Colonic mucosa (tissue), 4 donors: Measurements from ENCODE around the gene MIPEP. TPM values are rescaled to one million over a fixed set of nuclear protein-coding genes. Genes with fewer than 3 reads are reported as not detected.
A peak's percentile ranks its signal among the peaks of the same experiment; 100 is the strongest.

Experiments
- DNase-seq: peaks from one replicate; pipeline ENCODE4 v3.0.0-alpha.2; 2020
- H3K27ac ChIP-seq: fragments of 200-600 bp; one replicate; pipeline ENCODE4 v1.8.0; 2021
- H3K27me3 ChIP-seq: fragments of 200-600 bp; one replicate; pipeline ENCODE4 v1.8.0; 2021
- H3K36me3 ChIP-seq: fragments of 200-600 bp; one replicate; pipeline ENCODE4 v1.8.0; 2021
- H3K4me1 ChIP-seq: fragments of 200-600 bp; one replicate; pipeline ENCODE4 v1.8.0; 2021; ENCODE audit warnings: mild to moderate bottlenecking
- H3K4me3 ChIP-seq: fragments of 200-600 bp; one replicate; pipeline ENCODE4 v1.8.0; 2021
- H3K9ac ChIP-seq, 2 donors: one replicate each; pipeline ENCODE4 v1.7.0; 2013; ENCODE audit warnings: control low read depth in 2 of 2, low read depth in 2 of 2, low read length in 2 of 2
- H3K9me3 ChIP-seq: fragments of 200-600 bp; one replicate; pipeline ENCODE4 v1.8.0; 2021
- intact Hi-C: fragments of 100-400 bp; cut with DNase I; formaldehyde crosslinking; loops from one replicate; pipeline ENCODE4 v1.14.1; 2022
- total RNA-seq, 2 donors: library from RNA; stranded (reverse); fragmentation: NEBNext Ultra II Directional in 1 of 2; extraction: Animal tissue kit (Norgen Biotek cat#: 25700) in 1 of 2; gene quantifications; one replicate each; pipeline ENCODE4 v1.2.1, GENCODE V29; 2021
- TF ChIP-seq, protein P1 (sequence below): fragments of 200-600 bp; IDR thresholded peaks from one replicate; pipeline ENCODE4 v1.8.0; 2022; ENCODE audit warnings: antibody characterized with exemption, mild to moderate bottlenecking
- donor health status: healthy.
- donor health status: DM: no; HTN: no; CAD: no.
- donor health status: DM: no; HTN: no; CAD: no.

The MIPEP gene
- total RNA-seq, 2 donors from 2014 or later: 25.9 to 33.0 TPM

DNA sequence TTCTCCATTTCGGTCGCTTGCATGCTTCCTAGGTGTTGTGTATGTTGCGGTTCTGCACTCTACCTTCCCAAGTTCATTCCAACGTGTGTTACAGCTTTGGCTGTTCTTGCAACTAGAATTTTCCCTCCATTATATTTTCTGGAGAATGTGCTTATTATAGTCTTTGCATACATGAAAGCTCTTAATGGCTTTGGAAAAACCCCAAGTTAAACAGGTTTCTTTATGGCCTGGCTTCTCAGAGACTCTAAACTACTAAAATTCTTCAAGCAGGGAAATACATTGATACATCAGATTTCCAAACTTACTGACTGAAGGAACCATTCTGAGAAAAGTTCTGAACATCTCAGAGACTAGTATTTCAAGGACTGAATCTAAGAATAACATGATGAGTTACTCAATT lies 11.9 kb downstream of the MIPEP start:
- Histone ChIP-seq H3K4me3 (no peak overlapping the region), H3K4me1 (no peaks in the 10 kb centered on the region), H3K27me3 (no peaks in the 10 kb centered on the region), H3K36me3 (no peaks in the 10 kb centered on the region), H3K9ac (no peak overlapping the region), H3K27ac (no peak overlapping the region), H3K9me3 (no peaks in the 10 kb centered on the region)
- intact Hi-C loops: no loop called here
- TF ChIP-seq, protein P1, sequence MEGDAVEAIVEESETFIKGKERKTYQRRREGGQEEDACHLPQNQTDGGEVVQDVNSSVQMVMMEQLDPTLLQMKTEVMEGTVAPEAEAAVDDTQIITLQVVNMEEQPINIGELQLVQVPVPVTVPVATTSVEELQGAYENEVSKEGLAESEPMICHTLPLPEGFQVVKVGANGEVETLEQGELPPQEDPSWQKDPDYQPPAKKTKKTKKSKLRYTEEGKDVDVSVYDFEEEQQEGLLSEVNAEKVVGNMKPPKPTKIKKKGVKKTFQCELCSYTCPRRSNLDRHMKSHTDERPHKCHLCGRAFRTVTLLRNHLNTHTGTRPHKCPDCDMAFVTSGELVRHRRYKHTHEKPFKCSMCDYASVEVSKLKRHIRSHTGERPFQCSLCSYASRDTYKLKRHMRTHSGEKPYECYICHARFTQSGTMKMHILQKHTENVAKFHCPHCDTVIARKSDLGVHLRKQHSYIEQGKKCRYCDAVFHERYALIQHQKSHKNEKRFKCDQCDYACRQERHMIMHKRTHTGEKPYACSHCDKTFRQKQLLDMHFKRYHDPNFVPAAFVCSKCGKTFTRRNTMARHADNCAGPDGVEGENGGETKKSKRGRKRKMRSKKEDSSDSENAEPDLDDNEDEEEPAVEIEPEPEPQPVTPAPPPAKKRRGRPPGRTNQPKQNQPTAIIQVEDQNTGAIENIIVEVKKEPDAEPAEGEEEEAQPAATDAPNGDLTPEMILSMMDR: no peak
- no peak for DNase-seq

DNA sequence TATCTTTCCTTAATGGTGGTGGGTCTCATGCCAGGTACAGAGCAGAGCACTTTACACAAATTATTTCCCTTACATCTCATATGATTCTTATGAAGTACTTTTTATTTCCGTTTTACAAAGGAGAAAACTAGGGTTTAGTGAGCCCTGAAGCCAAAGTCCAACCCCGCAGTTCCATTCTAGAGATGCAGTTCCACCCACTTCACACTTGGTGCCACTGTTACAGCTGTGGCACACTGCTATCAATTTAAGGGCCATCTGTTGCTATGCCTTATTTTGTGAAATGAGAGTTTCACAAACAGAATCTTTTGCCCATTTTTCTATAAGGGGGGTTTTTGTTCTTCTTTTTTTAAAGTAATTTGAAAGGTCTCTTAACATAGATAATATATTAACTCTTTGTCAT lies 12.9 kb downstream of the MIPEP start:
- TF ChIP-seq, protein P1: peak; percentile 25
- no peak overlapping the region for H3K4me3 ChIP-seq
- no peaks in the 10 kb centered on the region for H3K4me1 ChIP-seq
- H3K27ac ChIP-seq: no peak overlapping the region
- no peaks in the 10 kb centered on the region for H3K27me3 ChIP-seq
- intact Hi-C loops: no loop called here
- no peak overlapping the region for H3K9ac ChIP-seq
- no peaks in the 10 kb centered on the region for H3K36me3 ChIP-seq
- H3K9me3 ChIP-seq: no peaks in the 10 kb centered on the region
- DNase-seq: no peak

- no peaks in the 10 kb centered on the region for H3K27me3 ChIP-seq
- no peak overlapping the region for H3K27ac ChIP-seq
- H3K4me1 ChIP-seq: no peaks in the 10 kb centered on the region
- H3K9ac ChIP-seq: no peak overlapping the region
- no peaks in the 10 kb centered on the region for H3K9me3 ChIP-seq
- no peaks in the 10 kb centered on the region for H3K36me3 ChIP-seq
- no peak for DNase-seq
- intact Hi-C loops: loop anchor here (2.0 kb wide), 1 partner anchor 405 kb away; no protein-coding TSS in a partner anchor
- no peak overlapping the region for H3K4me3 ChIP-seq
- TF ChIP-seq, protein P1: peak; percentile 45
Observed at GRCh38 chr13:23871616-23872220, 17.5 kb downstream of the MIPEP start.

GRCh38 chr13:23870356-23871140 lies 18.7 kb downstream of the MIPEP start:
- Histone ChIP-seq H3K36me3 (no peaks in the 10 kb centered on the region), H3K9me3 (no peaks in the 10 kb centered on the region), H3K4me3 (no peak overlapping the region), H3K4me1 (no peaks in the 10 kb centered on the region), H3K27me3 (no peaks in the 10 kb centered on the region), H3K9ac (no peak overlapping the region), H3K27ac (no peak overlapping the region)
- intact Hi-C loops: loop anchor here (2.0 kb wide), 1 partner anchor 404 kb away; no protein-coding TSS in a partner anchor
- no peak for DNase-seq
- TF ChIP-seq, protein P1: no peak

DNA sequence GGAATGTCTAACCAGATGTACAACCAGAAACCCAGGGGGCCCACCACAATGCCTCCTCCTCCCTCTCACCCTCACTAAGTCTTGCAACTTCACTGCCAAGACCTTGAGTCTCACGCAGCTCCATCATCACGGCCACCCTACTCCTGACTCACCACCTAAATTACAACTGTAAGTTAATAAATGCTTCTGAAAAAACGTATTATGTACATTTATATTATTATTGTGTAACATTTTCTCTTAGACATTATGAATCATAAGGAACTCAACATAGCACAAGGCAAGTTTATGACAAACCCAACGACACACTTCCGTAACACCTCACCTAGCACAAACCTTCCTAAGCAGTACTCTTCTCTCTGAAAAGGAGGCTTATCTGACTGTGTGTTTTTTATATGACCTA lies 20.7 kb downstream of the MIPEP start:
- no peak for DNase-seq
- TF ChIP-seq, protein P1: no peak
- no peak overlapping the region for H3K9ac ChIP-seq
- H3K27me3 ChIP-seq: no peaks in the 10 kb centered on the region
- no peaks in the 10 kb centered on the region for H3K36me3 ChIP-seq
- intact Hi-C loops: loop anchor here (10.0 kb wide), 1 partner anchor 284 kb away; no protein-coding TSS in a partner anchor
- H3K4me3 ChIP-seq: no peak overlapping the region
- no peak overlapping the region for H3K27ac ChIP-seq
- no peaks in the 10 kb centered on the region for H3K4me1 ChIP-seq
- H3K9me3 ChIP-seq: no peaks in the 10 kb centered on the region
